ENCODE results near the gene ALK.

ALK gene

GRCh38 chr2:29694741-29695140 is 226.6 kb downstream of the ALK start:
- TF ChIP-seq CTCF (conservative IDR thresholded peaks at IDR 0.05): no peak
- TF ChIP-seq ZFX (IDR thresholded peaks at IDR 0.05): no peak
- H3K27ac ChIP-seq: no peak overlapping the region

GRCh38 chr2:29691391-29691950 is 229.9 kb downstream of the ALK start:
- TF ChIP-seq ZFX (IDR thresholded peaks at IDR 0.05) (no peak), CTCF (conservative IDR thresholded peaks at IDR 0.05) (no peak)
- no peak overlapping the region for H3K27ac ChIP-seq

- TF ChIP-seq ZFX (IDR thresholded peaks at IDR 0.05) (no peak), CTCF (conservative IDR thresholded peaks at IDR 0.05) (no peak)
- H3K27ac ChIP-seq: no peak overlapping the region
Measured at GRCh38 chr2:29689666-29690065, 231.7 kb downstream of the ALK start.

- TF ChIP-seq ZFX (IDR thresholded peaks at IDR 0.05) (no peak), CTCF (conservative IDR thresholded peaks at IDR 0.05) (no peak)
- H3K27ac ChIP-seq: no peak overlapping the region
Measured at GRCh38 chr2:29688429-29688828, 233.0 kb downstream of the ALK start.

- TF ChIP-seq CTCF (conservative IDR thresholded peaks at IDR 0.05) (no peak), ZFX (IDR thresholded peaks at IDR 0.05) (no peak)
- H3K27ac ChIP-seq: no peak overlapping the region
Measured at GRCh38 chr2:29687121-29687520, 234.3 kb downstream of the ALK start.

GRCh38 chr2:29676886-29677453 is 244.4 kb downstream of the ALK start:
- TF ChIP-seq ZFX (IDR thresholded peaks at IDR 0.05) (no peak), CTCF (conservative IDR thresholded peaks at IDR 0.05) (no peak)

GRCh38 chr2:29664578-29664977 is 256.8 kb downstream of the ALK start:
- no peak overlapping the region for H3K27ac ChIP-seq
- no peak for TF ChIP-seq ZFX (IDR thresholded peaks at IDR 0.05)
- TF ChIP-seq CTCF (conservative IDR thresholded peaks at IDR 0.05): no peak

More at GRCh38 chr2:29676886-29677453, 244.4 kb downstream of the ALK start:
- H3K27ac ChIP-seq: no peak overlapping the region
